ENCODE measurements around the gene GUCY2C.

The GUCY2C gene

DNA sequence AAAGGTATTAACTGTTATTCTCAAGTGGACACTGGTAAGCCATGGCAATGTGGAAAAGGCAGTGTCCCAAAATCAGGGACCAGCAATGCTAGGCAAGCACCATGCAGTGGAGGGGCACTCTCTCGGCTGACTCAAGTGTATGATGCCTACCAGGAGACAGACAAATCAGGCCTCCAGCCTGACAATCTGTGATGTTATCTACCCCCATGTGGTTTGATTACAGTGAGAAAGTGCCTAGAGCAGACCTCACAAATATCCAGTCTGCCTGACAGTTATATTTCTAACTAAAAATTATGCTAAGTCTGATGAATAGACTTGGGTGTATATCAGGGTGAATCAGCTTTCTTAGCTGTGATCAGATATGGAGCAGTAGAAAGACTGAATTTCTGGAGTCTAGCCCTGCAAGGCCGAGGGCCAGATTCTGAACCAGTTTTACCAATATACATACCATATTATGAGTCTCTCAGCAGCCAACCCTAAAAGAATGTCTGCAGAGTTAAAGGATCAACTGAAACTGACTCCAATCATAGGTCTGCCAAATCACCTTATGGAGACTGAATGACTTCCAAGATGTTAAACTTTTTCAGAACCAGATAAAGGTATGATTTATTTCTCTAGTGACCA is 132.0 kb downstream of the GUCY2C start:
- TF ChIP-seq CTCF (IDR thresholded peaks at IDR 0.05; ENCODE audit: low read depth, low read length, missing control alignments) = no peak
- in situ Hi-C loops (cut with HindIII; ENCODE audit: low sequenced_read_pairs) = no loop called here
- no peak overlapping the region for H3K4me3 ChIP-seq (ENCODE audit: low read depth, low read length)
- no peak for DNase-seq (ENCODE audit: low read depth)

- DNase-seq (ENCODE audit: low read depth) = no peak
- in situ Hi-C loops (cut with HindIII; ENCODE audit: low sequenced_read_pairs) = no loop called here
- TF ChIP-seq CTCF (IDR thresholded peaks at IDR 0.05; ENCODE audit: low read depth, low read length, missing control alignments) = no peak
- no peak overlapping the region for H3K4me3 ChIP-seq (ENCODE audit: low read depth, low read length)
These were observed 133.4 kb downstream of the GUCY2C start for GRCh38 chr12:14563046-14563445.

Data from astrocyte of the cerebellum (primary cell).